HG02973 (cell line): ENCODE data around the gene PRTN3.

ENCODE experiments used
- ATAC-seq: cut with Tn5 transposase; IDR thresholded peaks from one replicate; pipeline ENCODE4 v1.9.1; 2021; ENCODE audit warnings: moderate library complexity; ENCODE audit not compliant: unreplicated experiment

The PRTN3 gene

DNA sequence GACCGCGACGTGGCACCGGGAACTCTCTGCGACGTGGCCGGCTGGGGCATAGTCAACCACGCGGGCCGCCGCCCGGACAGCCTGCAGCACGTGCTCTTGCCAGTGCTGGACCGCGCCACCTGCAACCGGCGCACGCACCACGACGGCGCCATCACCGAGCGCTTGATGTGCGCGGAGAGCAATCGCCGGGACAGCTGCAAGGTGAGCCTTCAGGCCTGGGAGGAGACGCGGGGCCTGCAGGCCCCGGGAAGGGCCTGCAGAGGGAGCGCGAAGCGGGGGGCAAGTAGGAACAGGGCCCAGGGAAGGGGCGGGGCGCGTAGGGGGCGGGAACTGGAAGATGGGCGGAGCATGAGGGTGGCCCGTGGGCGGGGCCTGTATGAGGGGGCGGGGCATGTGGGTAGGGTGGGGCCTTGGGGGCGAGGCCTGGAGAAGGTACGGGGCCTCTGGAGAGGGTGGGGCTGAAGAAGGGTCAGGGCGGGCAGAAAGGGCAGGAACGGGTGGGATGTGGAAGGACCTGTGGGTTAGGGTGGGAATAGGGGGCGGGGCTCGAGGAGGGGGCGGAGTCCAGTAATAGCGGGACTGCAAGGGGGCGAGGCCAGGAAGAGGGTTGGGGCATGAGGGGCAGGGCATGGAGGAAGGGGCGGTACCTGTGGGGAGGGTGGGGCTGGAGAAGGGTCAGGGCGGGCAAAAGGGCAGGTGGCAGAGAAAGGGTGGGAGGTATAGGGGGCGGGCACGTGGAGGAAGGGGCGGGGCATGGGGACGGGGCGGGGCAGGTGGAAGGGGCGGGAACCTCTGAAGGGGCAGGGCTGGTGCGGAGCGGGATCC, 21.2 kb downstream of the PRTN3 start:
- ATAC-seq, result no peak

DNA sequence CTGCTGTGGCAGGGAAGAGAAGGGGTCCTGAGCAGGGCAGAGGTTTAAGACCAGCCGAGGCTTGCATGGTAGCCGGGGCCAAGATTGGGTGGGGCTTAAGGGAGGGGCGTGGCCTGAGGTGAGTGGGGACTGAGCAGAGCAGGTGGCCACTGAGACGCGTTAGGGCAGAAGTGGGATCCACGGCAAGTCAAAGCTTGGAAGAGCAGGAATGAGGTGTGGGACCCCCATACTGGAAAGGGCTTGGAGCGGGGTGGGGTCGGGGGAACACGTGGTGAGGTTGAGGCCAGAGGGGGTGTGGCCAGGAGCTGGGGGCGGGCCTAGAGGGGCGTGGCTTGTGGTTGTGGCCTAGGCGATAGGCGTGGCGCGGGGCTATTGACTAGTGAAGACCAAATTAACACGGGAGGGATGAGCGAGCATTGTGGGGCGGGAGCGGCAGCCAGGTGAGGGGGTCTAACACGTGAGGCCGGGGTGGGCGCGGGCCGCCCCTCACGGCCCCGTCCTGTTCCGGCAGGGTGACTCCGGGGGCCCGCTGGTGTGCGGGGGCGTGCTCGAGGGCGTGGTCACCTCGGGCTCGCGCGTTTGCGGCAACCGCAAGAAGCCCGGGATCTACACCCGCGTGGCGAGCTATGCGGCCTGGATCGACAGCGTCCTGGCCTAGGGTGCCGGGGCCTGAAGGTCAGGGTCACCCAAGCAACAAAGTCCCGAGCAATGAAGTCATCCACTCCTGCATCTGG, 21.9 kb downstream of the PRTN3 start:
- ATAC-seq, result no peak

DNA sequence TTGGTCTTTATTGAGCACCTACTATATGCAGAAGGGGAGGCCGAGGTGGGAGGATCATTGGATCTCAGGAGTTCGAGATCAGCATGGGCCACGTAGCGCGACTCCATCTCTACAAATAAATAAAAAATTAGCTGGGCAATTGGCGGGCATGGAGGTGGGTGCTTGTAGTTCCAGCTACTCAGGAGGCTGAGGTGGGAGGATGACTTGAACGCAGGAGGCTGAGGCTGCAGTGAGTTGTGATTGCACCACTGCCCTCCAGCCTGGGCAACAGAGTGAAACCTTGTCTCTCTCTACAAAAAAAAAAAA, 22.5 kb downstream of the PRTN3 start:
- ATAC-seq, result no peak

DNA sequence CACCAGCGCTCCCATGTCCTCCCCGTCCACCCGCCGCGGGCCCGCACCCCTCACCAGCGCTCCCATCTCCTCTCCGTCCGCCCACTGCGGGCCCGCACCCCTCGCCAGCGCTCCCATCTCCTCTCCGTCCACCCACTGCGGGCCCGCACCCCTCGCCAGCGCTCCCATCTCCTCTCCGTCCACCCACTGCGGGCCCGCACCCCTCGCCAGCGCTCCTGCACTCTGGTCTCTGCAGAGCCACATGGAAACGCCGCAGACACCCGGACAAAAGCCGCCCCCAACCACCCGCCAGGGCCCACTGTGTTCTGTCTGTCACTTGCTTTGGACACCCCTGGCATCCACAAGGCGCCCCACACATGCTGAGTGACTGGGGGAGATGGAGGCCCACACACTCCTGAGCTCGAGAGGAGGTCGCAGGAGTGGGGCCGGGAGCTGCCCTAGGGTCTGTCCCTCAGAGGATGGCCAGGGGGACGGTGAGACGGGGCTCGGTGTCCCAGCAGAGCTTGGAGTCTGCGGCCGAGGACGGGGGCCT, 26.0 kb downstream of the PRTN3 start:
- ATAC-seq, result no peak

DNA sequence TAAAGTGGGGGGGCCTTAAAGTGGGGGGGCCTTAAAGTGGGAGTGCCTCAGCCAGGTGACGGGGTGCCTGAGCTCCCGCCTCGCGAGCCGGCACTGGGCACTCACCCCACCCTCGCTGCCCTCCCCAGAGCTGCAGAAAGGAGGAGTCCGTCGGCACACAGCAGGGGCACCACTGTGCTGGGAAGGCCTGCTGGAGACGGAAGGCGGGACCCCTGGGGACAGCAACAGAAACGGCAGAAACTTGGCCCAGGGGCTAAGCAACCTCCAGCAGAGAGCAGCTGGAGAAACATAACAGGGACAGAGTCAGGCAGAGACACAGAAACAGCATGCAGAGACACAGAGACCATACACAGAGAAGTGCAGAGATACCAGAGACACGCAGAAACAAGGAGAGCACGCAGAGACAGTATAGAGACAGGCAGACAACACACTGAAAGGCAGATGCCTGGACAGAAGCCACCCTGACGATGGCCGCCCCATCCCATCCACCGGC, 26.5 kb downstream of the PRTN3 start:
- ATAC-seq, result no peak

DNA sequence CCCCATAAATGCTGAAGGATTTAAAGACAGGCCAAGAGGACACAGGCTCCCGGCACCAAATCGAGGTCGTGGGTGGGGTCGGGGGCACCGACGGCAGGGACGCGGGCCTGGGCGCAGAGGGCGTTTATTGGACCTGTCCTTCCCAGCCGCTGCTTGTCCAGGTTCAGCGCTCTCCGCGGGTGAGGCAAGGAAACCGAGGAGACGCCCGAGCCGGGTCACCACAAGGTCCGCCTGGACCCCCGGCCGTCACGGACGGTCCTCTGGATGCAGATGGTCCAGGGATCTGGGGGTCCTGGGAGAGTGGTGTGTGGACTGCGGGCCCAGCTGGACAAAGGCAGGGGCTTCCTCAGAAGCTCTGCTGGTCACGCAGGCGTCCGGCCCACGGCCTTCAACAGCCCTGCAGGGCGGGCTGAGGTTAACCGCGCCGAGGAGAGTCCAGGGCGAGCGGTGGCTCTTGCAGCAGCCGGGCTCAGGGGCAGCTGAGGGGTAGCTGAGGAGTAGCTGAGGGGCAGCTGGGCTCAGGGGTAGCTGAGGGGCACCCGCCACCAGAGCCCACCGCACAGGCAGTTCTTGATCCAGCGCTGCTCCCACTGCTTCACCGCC, 27.2 kb downstream of the PRTN3 start:
- ATAC-seq, result no peak

DNA sequence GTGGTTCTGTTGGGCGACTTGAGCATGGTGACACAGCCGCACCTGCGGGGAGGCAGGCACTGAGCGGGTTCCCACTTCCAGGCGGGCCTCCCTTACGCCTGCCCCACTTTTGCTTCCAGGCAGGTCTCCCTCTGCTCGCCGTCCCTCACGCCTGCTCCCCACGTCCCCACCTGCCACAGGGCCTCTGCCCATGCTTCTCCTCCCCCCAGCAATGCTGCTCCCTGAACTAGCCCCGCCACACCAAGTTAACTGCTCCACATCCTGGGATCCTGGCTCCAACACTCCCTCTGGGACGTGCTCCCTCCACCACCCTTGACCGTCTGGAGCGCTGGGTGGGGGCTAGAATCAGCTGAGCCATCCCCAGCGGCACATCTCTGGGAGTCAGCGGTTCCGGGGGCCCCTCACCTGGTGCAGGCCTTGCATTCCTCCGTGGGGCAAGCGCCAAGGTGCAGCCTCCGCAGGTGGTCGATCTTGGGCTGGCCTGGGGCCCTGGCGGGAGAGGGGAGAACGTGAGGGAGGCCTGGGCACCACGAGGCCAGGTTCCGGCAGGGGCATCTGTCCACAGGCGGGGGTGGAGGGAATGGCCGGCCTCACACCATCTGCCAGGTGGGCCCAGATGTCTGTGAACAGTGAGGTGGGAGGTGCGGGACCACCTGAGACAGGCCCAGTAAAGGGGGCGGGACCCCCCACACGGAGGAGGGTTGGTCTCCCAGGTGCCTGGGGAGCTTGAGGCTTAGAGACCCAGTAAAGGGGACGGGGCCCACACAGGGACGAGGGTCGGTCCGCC, 27.9 kb downstream of the PRTN3 start:
- ATAC-seq, result no peak

DNA sequence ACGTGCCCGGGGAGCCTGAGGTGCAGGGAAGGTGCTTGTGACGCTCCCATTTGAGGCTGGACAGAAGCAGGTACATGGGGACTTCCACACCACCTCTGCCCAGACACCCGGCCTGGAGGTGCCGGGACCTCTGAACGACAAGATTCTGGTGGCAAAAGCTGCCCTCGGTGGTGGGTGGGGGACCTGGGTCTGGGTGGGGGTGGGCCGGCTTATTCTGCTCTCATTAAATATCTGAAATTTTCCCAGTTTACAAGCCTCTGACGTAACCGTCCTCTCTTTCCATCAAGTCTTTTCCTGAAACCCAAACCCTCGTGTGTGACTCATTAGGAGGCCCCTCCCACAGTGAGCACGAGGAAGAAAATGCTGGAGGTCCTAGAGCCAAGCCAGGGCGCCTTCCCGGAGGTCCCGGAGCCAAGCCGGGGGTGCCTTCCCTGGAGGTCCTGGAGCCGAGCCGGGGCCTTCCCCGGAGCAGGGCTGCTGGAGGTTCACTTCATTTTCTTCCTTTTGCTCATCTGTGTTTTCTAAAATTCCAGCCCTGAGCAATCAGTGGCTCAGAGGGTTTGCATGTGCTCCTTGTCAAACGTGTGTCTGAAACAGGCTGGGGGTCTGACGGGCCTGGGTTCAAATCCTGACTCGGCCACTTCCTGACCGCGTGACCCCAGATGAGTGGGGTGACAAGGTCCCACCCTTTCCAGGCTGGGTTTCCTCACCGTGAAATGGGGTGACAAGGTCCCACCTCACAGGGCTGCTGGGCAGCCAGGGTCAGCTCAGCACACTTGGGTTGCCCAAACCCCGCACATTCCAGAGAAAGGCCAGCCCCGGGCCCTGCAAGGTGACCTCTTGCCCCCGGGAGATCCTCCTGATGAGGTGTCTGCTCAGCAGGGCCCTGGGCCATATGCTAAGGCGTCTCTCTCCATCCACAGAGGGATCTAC, 28.7 kb downstream of the PRTN3 start:
- no peak for ATAC-seq

DNA sequence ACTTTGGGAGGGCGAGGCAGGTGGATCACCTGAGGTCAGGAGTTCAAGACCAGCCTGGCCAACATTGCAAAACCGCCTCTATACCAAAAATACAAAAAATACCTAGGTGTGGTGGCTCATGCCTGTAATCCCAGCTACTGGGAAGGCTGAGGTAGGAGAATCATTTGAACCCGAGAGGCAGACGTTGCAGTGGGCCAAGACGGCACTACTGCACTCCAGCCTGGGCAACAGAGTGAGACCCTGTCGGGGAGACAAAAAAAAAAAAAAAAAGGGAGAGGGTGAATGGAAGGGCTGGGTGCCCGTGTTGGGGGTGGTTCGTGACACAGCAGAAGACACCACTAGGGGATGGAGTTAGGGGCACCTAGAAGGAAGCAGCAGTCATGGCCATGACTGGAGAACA, 29.5 kb downstream of the PRTN3 start:
- ATAC-seq, result no peak

DNA sequence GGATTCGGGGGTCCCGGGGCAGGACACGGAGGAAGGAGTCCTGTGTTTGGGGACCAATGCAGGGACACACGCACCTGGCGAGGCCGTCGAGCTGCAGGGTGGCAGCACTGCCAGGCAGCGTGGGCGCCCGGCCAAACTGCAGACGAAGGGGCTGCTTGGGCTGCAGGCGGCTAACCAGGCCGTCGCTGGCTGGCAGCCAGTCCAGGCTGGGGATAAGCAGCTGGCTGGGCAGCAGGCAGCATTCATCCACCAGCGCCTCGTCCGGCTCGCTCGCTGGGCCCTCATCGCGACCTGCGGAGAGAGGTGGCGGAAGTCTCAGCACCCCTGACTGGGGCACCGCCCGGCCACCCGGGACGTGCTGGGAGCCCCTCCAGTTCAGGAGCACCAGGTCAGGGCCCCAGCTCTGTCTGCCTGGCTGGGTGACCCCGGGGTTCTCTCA, 30.2 kb downstream of the PRTN3 start:
- ATAC-seq, result no peak

DNA sequence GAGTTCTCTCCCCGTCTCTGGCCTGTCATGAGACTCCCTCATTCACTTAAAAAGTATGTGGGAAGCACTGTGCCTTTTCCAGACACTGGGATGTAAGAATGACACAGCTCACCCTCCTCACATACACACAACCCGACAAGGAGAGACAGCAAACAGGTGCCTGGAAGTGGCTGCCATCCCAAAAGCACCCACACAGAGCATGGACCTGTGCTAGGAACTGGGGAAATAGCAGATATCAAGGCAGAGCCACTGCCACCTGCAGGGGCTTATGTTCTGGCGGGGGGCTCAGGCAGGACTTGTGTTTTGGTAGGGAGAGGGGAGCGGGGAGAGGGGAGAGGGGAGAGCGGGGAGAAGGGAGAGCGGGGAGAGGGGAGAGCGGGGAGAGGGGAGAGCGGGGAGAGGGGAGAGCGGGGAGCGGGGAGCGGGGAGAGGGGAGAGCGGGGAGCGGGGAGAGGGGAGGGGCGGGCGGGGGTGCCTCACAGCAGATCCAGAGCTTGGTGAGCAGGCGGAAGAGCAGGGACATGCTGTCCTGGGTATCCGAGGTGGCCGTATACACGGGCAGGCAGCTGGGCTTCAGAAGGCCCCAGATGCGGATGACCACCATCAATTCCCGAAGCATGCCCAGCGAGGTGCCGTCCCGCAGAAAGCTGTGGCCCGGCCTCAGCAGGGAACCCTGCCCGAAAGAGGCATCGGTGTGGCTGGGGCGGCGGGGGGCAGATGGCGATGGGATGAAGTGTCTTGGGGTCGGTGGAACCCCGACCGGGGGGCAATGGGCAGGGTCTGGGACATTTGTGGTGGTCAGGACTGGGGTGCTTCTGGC, 30.9 kb downstream of the PRTN3 start:
- ATAC-seq, result no peak

DNA sequence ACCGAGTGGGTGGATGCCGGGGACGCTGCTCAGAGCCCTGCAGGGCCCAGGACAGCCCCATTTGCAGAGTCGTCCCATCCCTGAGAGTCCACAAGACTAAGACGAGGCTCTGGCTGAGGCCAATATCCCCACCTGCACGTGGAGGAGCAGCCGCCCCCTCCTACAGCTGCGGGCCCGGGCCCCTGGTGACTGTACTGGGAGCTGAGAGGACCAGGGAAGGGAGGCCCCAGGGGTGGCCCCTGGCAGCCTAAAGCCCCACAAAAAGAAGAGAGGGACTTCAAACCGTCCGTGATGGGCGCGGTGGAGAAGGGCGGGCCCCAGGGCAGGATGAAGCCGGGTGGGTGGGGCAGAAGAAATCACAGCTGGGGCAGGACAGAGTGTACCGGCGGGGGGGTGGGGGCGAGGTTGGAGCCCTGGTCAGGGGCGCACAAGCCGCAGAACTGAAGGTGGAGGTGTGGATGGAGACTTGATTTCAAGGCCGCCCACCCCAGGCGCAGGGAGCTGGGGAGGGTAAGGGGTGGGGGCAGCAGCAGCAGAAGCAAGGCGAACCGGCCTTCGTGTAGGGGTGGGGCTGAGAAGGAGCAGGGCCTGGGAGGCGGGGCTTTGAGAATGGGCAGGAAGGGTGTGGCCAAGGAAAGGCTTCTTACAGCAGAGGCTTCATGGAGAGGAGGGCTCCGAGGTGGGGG, 31.6 kb downstream of the PRTN3 start:
- no peak for ATAC-seq

DNA sequence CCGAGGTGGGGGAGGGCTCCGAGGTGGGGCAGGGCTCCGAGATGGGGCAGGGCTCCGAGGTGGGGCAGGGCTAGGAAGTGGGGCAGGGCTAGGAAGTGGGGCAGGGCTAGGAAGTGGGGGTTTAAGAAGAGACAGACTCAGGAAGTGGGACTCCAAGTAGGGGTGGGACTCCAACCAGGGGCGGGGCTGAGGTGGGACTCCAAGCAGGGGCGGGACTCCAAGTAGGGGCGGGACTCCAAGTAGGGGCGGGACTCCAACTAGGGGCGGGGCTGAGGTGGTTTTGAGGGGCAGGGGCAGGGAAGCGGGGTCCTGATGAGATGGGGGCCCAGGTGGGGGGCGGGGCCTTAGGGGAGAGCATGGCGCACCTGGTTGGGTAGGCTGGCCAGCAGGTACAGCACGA, 32.3 kb downstream of the PRTN3 start:
- ATAC-seq, result no peak

DNA sequence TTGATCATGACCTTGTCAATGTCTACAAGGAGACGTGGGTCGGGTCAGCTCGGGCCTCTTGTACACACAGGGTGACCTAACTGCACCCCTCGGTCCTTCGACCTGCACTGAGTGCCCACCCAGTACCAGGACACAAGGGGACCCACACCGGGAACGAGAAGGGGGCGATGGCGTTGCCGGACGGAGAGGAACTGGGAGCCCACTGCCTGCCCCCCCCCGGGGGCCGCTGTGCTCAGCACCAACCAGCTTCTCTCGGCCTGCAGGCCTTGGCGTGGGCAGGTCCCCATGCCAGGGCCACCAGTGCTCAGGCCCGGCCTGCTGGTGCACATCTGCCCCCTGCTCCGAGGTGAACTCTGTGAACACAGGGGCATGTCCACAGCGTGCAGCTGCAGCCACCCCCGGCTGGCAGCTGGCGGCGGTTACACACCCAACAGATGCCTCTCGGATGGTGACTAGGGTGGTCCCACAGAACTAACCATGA, 32.8 kb downstream of the PRTN3 start:
- ATAC-seq, result no peak

DNA sequence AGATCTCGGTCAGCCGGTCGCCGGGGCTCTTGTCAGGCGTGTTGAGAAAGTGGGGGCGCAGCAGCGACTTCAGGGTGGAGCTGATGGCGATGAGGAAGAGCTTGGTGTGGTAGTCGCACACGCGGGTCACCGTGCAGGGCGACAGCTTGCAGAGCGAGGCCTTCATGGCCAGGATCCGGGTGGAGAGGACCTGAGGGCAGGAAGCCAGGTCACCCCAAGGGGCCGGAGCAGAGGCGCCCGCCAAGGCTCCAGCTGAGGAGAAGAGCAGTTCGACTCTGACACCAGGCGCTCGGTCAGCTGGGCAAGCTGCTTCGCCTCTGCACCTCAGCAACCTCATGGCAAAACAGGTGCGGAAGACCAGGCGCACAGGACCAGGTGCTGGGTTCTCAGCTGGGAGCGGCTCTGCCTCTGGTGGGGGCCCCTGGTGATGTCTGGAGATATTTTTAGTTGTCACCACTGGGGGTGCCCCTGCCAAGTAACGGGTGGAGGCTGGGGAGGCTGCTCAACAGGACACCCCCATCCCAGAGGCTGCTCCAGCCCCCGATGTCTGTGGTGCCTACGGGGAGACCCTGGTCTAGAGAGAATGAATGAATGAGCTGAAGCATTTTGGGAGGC, 34.6 kb downstream of the PRTN3 start:
- ATAC-seq, result no peak

DNA sequence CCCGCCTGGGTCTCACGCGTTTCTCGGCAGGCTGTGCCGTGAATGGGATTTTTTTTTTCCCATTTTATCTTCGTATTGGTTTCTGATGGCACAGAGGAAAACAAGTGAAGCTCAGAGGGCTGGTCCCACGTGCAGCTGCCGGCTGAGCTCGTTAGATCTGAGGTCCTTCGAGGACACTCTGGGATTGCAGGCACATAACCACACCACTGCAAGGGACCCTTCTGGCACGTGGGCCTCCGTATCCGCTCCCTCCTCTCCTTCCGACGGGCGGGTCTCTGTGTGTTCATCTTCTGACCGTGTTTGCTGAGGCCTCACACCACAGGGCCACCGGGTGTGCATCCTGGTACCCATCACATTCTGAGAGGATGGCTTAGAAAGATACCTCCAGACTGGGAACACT, 35.3 kb downstream of the PRTN3 start:
- no peak for ATAC-seq

DNA sequence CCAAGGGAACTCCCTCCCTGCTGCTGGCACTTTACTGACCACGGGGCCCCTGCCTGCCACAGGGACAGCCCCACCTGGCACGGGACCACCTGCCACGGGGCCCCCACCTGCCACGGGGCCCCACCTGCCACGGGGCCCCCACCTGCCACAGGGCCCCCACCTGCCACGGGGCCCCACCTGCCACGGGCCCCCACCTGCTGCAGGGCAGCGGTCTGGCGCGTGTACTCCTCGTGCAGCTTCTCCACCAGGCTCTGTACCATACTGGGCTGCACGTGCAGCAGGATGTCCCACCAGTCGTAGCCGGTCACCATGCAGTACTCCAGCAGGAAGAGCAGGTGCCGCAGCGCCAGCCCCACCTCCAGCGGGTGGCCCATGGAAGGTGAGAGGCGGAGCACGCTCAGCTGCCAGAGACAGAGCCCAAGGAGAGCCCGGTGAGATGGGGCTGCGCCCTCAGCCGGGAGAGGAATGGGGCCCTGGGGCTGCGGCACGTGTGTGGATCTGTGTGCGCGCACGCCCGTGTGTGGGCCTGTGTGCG, 36.0 kb downstream of the PRTN3 start:
- no peak for ATAC-seq
